ENCODE measurements around the gene PTK6.

Gene PTK6

DNA sequence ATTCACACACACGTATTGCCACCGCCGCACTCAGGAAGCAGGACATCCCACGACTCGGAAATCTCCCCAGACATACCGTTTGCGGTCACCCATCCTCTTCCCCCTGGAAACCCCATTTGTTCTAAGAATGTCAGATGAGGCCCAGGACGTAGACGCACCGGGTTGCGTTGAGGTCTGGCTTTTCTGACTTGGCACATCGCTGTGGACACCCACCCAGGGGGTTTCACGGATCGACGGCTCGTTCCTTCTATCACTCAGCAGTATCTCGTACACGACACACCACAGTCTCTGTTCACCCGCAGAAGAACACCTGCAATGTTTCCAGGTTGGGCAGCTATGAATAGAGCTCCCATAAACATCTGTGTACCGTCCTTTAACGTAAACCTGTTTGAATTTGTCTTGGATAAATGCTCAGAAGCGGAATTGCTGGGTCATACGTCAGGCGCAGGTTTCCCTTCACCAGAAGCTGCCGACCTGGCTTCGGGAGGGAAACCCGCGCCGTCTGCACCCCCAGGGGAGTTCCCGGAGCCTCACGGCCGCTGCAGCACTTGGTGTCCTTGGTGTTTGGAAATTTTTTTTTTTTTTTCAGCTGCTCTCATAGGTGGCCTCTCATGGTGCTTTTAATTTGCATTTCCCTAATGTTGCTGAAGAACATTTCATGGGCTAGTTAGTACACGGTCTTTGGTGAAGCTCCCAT, 29.0 kb downstream of the PTK6 start:
- no peak for DNase-seq (ENCODE audit: low read depth in 2 of 2)

DNA sequence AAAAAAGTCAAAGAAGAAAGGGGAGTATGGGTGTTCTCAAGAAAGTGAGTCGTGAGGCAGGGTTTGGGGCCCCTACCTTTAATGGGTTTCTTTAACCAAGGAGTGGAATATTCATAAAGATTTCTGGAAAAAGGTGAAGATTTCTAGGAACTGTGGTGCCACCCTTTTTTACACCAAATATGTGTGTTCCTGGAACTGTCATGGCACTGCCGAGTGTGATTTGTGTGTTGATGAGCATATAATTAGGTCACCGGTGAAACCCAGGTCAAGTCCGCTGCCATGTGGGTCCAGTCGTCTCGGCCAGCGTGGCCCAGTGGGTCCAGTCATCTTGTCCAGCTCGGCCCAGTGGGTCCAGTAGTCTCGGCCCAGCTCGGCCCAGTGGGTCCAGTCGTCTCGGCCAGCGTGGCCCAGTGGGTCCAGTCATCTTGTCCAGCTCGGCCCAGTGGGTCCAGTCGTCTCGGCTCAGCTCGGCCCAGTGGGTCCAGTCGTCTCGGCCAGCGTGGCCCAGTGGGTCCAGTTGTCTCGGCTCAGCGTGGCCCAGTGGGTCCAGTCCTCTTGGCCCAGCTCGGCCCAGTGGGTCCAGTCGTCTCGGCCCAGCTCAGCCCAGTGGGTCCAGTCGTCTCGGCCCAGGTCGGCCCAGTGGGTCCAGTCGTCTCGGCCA, 30.0 kb downstream of the PTK6 start:
- DNase-seq (ENCODE audit: low read depth in 2 of 2), result no peak

DNA sequence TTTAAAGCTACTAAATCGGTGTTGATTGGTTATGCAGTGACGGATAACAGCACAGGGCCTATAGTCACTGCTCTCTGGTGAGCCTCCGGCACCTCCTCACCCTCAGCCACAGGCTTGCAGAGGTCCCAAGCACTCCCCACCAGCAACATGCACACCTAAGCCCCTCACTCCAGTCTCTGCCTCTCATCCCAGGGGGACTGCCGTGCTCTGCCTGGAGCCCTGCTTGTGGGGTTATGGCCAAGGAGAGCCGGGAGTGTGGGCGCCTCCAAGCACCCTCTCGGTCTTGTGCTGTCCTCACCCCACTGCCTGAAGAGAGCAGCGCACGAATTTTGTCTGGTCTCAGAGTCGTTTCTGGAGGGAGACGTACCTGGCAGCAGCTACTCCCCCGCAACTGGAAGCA, 31.5 kb downstream of the PTK6 start:
- DNase-seq (ENCODE audit: low read depth in 2 of 2), result no peak

DNA sequence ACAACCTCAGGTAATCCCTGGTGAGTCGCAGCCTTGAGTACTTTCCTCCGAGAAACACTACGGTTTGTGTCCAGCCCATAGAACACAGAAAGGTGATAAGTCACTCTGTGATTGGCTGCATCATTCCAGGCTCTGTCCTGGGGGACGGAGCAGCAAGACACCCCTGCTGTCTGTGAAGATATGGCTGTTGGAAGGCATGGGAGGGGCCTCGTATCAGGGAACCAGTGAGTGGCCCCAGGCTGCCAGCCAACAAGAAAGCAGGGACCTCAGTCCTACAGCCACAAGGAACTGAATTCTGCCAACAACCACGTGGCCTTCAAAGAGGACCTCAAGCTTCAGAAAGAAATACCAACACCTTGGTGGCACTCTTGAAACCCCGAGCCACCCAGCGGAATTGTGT, 31.9 kb downstream of the PTK6 start:
- no peak for DNase-seq (ENCODE audit: low read depth in 2 of 2)

DNA sequence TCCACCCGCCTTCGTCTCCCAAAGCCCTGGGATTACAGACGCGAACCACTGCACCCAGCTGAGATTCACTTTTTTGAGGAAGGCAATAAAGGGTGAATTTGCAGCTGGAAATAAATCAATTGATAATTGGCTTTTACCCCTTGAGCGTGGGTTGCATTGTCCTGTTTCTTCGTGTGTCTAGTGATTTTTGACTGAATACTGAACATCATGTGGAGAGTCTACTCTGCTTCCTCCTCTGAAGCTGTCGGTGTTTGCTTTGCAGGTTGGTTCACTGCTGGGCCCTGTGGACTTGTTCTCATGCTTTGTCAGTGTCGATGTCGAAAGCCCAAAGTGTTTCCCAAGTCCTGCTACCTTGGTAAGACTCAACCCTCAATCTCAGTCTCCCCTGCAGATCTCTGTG, 32.5 kb downstream of the PTK6 start:
- DNase-seq (ENCODE audit: low read depth in 2 of 2), result no peak

DNA sequence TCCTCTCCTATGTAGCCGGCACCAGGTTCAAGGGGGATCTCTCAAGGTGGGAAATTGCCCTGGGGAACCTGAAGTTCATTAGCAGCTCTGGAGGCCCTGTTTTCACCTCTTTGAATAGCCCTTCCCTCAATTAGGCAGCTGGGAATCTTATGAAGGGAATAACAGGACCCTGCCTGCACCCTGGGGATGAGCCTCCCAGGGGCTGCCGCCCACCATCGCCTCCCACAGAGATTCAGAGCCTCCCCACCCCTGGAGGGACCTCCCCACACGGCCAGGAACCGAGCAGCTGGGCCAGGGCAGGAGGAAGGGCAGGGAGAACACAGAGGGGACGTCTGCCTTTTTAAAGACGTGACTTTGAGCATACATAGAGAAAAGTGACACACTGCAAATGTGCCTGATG, 33.7 kb downstream of the PTK6 start:
- no peak for DNase-seq (ENCODE audit: low read depth in 2 of 2)

DNA sequence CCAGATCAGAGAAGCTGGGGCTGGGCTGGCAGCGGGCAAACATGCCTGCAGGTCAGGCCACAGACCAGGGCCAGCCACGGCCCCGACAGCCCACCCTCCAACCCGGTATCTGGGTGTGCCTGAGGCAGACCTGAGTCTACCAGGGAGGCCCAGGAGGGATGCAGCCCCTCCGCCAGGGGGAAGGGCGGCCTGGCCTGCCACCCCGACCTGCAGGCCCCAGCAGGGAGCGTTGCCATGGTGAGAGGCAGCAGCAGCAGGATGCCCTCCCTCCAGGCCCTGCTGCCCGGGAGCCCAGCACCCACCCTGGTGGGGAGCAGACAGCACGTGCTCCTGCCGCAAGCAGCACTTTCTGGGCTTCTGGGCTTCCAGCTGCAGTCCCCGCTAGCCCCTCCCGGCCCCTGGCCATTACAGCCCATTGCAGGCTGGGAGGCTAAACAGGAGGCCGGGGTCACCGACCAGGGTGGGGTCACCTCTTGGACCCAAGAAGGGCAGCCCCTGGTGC, 34.5 kb downstream of the PTK6 start:
- DNase-seq (ENCODE audit: low read depth in 2 of 2), result no peak

DNA sequence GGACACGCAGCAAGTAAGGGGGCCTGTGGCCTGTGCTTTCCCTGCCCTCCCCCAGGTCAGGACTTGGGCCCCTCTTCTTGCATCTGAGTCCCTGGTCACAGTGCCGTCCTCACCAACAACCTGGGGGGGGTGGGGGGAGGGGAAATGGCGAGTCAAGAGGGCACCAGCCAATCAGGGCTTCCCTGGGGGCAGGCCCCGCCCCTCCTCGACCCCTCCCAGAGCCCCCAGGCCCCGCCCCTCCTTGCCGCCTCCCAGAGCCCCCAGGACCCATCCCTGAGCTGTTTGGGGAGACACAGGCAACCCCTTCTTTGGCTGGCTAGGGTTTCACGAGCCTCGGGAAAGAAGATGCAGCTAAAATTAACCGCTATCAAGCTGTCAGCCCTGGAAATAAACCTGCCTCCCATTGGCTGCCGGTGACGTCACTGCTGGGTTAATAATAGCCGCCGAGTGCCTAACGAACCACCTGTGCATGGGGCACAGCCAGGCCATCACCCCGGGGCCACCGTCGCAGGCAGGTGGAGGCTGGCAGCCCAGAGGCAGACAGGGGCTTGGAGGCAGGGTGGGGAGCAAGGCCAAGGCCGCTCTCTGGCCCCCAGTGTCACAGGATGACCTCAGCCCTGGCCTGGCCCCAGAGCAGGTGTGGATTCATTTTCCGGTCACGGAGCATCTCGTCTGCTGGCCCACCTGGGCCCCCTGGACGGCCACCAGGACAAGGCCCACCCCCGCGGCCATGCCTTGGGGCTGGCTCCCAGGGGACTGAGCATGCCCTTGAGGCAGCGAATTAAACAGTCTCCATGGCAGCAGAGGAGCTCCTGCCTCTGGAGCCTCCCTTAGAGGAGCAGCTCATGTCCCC, 35.1 kb downstream of the PTK6 start:
- DNase-seq (ENCODE audit: low read depth in 2 of 2), result no peak

DNA sequence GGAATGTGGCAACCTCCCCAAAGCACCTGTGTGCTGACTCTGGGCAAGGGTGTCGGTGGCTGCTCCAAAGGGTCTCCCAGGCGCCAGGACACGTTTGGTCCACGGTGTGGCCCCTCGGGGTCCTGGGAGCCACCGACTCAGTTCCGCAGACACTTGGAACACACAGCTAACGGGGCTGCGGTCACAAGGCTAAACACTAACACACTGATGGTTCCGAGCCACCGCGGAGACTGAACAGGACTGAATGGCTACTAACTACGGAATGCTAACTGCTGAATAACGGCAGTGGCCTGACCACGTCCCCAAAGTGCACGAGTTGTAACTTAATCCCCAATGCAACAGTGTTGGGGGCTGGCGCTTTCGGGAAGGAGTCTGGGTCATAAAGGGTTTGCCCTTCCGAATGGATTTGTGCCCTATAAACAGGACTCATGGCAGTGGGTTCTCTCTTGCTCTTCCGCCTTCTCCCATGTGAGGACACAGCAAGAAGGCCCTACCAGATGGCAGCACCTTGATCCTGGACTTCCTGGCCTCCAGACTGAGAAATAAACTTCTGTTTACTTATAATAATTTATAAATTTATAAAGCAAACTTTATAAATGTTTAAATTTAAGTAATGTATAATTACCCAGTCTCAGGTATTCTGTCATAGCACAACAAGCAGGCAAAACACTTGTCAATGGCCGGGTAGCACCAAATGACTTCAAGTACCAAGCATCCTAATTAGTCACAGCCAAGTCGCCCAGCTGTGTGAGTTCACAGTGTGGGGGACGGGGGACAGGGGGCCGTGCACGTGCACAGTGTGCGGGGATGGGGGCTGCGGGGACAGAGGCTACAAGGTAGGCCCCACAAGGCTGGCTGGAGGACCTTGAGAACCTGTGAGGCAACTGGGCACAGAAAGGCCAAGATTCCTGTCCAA, 36.0 kb downstream of the PTK6 start:
- DNase-seq (ENCODE audit: low read depth in 2 of 2), result no peak

DNA sequence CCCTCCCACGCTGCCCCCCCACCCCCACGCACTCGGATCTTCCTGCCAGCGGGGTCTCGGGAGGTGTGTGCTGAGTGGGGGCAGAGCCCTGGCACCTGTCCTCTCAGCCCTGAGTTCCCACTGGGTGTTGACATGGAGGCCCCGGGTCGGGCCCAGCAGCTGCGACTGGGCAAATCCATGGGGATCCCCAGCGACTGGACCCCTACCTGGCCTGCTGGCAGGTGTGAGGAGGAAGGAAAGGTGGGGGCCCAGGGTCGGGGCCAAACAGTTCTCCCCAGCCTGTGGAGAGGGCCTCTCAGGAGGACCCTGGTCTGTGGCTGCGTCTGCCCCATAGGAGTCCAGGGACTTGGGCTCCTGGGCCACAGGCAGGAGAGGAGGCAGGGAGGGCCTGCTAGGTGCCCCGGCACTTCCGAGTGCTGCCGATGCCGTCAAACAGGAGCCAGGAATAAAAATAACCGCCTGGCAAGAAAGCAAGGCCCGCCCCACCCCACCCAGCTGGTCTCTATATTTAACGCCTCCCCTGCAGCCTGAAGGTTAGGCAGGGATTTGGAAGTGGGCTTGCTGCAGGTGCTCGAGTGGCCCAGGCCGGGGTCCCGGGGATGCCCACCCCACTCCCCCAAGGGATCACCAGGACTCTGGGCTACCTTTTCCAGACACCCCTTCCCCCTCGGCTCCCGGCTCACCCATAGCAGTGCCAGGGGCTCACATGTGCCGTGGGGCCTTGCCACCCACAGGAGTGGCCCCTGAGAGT, 36.9 kb downstream of the PTK6 start:
- DNase-seq (ENCODE audit: low read depth in 2 of 2), result no peak

DNA sequence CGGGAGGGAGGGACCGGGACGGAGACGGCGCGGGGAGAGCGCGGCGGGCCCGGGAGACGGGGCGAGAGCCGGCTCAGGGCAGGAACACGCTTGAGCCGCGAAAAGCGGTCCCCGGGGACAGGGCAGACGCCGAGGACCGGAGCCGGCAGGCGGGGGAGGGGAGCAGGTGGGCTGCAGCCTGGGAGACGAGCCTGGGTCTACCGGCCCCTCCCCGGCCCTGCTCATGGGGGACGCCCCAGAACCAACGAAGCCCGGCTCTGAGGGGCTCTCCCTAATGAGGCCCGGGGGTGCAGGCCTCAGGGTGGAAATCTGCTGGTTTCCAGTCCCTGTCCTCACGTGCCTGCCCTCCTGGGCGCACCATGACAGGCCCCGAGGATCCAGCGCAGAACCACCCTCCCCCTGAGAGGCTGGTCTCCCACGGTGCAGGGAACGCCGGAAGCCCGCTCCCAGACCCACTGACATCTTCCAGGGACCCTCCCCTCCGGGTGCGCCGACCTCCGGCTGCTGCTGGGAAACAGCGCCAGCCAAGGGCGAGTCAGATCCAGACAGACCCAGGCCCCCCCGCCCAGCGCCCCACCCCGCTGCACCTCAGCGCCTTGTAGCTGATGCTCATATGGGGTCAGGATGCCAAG, 37.7 kb downstream of the PTK6 start:
- DNase-seq (ENCODE audit: low read depth in 2 of 2), result no peak

DNA sequence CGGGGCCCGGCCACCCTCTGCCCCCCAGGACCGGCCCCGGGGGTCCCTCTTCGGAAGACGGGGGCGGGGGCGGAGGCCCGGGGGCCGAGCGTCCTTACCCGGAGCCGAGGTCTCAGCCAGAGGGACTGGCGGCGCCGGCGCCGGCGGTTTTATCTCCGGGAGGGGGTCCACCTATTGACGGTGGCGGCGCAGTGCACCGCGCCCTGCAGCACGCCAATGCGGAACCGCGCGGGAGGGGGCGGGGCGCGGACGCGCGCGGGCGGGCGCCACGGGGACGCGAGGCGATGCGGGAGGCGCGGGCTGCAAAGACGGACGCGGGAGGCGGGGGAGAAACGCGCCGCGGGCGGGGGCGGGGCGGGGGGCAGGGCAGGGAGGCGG, 38.2 kb downstream of the PTK6 start, which contains the start of gene EEF1A2:
Gene EEF1A2, minus strand, starts transcription at position 124 of the 378 bp plus-strand sequence. CDS start 1,320 bp downstream, outside the sequence.
- DNase-seq (ENCODE audit: low read depth in 2 of 2), result no peak

DNA sequence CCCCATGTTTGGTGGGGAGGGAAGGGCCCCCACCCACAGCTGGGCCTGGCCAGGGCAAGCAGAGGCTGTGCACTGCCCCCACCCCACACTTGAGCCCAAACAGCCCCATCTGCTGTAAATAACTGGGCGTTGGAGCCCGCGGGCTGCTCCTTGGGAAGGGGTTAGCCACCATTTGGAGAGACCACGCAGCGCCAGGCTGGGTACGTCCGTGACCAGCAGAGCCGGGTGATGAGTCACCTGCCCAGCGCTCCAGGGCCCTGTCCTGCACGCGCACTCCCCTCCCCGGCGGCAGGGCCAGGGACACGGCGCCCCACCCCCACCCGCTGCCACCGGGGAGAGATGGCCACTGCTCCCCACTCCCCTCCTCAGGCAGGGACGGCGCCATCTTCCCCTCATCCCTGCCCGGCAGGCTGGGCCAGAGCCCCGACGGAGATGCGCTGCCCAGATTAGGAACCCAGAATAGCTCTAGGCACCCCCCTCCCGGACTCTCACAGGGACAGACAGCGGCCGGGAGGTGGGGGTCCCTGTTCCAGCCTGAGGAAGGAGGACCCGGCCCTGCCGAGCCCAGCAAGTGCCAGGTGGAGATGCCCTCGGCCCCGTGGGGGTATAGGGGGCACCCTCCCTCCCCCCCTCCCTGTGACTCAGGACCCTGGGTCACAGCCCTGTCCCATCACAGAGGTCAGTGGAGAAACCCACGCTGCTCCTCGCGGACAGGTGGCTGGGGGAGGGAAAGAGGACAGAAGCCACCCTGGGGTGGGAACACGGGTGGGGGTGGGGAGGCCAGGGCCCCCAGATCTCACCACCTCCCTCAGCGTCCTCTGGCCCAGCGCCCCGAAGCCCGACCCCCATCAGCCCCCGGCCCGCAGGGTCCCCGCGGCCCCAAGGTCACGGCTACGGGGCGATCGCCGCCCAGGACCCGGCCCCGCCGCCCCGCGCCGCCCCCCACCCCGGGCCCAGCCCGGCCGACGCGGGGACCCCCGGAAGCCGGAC, 38.9 kb downstream of the PTK6 start:
- no peak for DNase-seq (ENCODE audit: low read depth in 2 of 2)

DNA sequence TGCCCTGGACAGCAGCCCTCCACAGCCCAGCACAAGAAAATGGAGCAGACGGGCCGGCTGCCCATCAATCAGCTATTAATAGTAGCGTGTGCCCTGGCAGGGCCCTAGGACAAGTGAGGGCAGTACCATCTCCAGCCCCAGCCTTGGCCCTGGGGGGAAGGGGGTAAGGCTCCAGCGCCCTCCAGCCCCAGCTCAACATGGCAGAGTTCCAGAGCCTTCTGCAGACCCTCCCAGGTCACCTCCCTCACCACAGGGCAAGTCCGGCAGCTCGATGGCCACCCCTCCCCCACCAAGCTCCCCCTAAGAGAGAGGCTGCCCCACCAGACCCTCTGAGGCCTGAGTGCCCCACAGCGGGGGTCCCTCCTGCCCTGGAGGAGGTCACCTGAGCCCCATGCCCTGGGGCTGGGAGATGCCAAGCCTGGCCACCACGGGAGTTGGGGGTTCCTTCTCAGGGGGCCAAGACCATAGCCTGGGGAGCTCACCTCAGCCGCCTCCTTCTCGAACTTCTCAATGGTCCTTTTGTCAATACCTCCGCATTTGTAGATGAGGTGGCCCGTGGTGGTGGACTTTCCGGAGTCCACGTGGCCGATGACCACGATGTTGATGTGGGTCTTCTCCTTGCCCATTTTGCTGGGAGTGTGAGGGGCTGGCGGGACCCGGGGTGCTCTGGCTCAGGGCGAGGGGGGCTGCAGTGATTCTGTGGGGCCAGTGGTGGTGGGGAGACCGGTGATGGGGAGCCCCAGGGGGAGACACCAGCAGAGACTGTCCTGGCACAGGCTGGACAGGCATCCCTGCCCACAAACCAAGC, 39.8 kb downstream of the PTK6 start:
- DNase-seq (ENCODE audit: low read depth in 2 of 2), result no peak

DNA sequence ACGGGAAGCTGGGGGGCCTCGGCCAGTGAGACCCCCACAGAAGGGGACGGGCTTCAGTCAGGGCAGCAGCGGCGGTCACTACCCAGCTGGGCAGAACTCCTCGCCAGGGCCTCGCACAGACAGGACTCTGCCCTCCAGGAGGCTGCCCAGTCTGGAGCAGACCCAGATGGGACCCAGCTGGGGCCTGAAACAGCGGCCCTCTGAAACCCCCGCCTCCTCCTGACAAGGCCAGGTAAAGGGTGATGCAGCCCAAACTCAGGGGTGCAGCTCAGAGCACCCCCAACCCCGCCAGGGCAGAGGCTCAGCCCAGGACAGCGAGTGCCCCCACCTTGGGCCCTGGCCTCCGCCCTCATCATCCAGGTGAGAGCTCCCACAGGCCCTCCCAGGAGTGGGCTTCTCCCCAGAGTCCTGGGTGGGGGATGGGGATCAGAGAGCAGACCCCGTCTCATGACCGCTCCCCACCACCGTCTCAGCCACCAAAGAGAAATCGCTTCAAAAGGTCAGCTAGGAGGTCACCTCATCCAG, 40.5 kb downstream of the PTK6 start:
- no peak for DNase-seq (ENCODE audit: low read depth in 2 of 2)

DNA sequence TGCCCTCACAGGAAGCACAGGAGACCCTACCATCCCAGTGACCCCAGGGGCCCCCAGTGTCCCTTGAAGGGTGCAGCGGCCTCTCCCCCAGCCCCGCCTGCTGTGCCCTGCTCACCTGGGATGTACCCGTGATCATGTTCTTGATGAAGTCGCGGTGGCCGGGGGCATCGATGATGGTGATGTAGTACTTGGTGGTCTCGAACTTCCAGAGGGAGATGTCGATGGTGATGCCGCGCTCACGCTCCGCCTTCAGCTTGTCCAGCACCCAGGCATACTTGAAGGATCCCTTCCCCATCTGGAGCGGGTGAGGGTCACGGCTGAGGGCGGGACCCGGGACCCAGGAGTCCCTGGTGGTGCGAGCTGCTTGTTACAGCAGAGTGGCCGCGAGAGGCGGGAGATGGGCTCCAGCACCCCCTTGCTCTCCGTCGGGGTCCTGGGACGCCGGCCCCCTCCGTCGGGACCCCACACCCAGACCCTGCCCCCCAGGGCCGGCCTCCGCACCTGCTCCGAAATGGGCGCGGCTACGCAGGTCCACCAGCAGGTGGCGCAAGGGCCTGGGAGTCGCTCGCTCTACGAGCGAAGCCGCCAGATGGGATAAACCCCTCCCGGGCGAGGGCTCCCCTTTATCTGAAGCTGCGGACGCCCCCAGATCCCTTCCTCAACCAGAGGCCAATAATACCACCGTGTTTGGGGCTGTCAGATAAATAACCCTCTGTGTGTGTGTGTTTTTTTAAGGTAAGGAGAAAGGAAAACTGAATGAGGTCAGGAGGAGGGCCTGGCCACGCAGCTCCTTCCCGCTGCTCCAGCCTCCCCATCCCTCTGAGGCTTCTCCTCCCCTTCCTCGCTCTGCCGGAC, 41.2 kb downstream of the PTK6 start:
- peak; percentile 46 to 69 for DNase-seq (ENCODE audit: low read depth in 2 of 2)

DNA sequence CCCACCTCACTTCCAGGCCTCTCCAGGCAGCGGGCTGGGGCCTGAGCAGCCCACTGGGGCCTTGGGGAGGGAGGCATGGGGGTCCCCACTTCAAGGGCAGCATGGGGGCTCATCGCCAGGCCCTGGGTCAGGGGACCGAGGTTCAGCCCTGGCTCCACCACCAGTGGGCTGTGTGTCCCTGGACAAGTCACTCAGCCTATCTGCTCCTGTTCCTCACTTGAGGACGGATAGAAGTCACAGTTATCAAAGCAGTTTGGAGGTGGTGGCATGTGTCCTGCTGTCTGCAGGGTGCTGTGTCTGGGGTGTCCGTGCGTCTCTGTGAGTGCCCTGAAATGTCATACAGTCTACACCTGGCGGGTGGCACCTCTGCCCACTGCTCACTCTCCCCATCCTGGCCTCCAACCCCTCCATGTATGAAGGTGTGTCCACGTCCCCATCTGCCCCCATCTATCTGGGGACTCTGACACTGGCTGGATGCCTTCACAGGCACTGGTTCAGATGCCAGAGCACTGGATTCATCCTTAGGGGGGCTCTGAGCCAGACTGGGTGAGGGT, 41.9 kb downstream of the PTK6 start:
- DNase-seq (ENCODE audit: low read depth in 2 of 2), result no peak
